Measurements from ENCODE around the gene CEP41.

Gene CEP41

GRCh38 chr7:130346941-130347340 lies 93.9 kb downstream of the CEP41 start:
- DNase-seq = no peak

GRCh38 chr7:130346177-130346905 lies 94.5 kb downstream of the CEP41 start:
- DNase-seq = no peak

- DNase-seq = no peak
Measured at GRCh38 chr7:130345725-130346124, 95.1 kb downstream of the CEP41 start.

GRCh38 chr7:130345136-130345535 lies 95.7 kb downstream of the CEP41 start:
- no peak for DNase-seq

- DNase-seq = no peak
Measured at GRCh38 chr7:130344271-130344866, 96.4 kb downstream of the CEP41 start, which contains the start of gene CPA5. Gene CPA5 (plus strand): TSS chr7:130344816. CDS start chr7:130346486, 1,670 bp downstream.

Measured in stimulated activated CD4-positive, alpha-beta T cell treated with anti-CD3 and anti-CD28 coated beads, Interleukin-15, amount 100 ng/mL, for 24 hours (primary cell).